GM12892 (cell line): Measurements from ENCODE around the gene COL23A1.

ENCODE experiments used
- DNase-seq: peaks from one replicate; pipeline ENCODE4 v3.0.0; 2011; ENCODE audit not compliant: insufficient read length
- FAIRE-seq: peaks from 2 replicates; lab custom pipeline; 2011; peaks lifted over from hg19 to GRCh38; lab: Jason Lieb, UNC
- POLR2A ChIP-seq: IDR thresholded peaks from 2 replicates; pipeline ENCODE4 v1.6.1; 2011; ENCODE audit warnings: low read depth, low read length, control low read depth
- POLR2AphosphoS5 ChIP-seq: IDR thresholded peaks from 2 replicates; pipeline ENCODE4 v1.6.1; 2011; ENCODE audit warnings: low read depth, low read length, control low read depth
- TAF1 ChIP-seq: IDR thresholded peaks from 2 replicates; pipeline ENCODE4 v1.6.1; 2011; ENCODE audit warnings: low read depth, mild to moderate bottlenecking, control low read depth, low read length, borderline replicate concordance

The COL23A1 gene

GRCh38 chr5:178436326-178436940 lies 153.8 kb downstream of the COL23A1 start:
- no peak for FAIRE-seq
- DNase-seq = no peak
- no peak for TF ChIP-seq POLR2AphosphoS5
- no peak for TF ChIP-seq POLR2A
- TF ChIP-seq TAF1 = no peak

DNA sequence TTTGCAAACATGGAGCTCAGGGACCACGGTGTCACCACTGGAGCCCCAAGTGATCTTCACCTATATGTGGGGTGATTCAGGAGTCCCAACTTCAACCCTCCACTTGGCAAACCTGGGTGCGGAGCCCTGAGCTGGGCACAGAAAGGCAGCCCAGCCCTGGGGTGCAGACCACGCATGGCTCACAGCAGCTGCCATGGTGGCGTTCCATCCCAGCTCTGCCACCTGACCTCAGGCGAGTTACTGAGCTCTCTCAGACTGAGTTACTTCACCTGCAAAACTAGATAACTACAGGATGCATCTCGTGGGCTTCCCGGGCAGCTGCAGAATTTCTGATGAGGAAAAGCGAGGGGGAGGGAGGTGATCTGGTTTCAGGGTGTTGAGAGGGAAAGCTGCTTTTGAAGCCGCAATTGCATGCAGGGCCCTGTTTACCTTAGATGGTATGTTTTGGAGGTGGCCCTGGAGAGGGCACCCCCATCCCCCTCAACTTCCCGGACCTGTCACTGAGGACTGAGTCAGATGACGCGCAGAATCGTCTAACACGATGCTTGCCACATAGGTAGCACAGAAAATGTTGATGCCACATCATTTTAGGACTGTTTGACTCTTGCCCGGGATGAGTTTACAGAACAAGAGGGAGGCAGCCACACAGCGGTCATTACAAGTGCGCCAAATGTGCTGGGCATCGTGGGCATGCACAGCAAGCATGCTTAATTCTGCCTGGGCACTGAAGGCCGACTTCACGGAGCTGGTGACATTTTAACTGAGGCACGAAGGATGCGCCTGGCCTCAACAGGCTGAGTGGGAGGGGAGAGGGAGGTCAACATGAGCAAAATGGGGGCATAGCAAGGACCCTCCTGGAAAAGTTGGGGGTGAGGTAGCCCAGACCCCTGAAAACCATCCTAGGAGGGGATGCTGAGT lies 154.6 kb downstream of the COL23A1 start:
- no peak for FAIRE-seq
- TF ChIP-seq TAF1 (no peak), POLR2A (no peak), POLR2AphosphoS5 (no peak)
- DNase-seq = no peak

DNA sequence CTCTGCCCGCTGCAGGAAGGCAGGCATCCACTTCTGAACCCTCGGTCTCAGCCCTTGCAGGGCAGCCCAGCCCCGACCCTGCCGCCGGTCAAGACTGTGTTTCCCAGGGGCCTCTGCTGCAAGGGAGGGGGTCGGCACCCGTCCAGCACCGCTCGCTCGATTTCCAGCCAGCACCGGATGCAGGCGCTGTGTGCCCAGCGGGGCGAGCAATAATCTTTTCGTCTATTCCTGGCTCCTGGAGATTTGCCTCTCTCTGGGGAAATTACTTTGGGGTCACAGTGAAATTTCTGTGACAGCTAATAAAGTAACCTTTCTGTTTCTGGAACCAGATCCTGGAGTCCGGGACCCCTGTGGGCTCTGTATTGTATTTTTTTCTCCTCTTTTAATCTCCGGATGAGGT lies 155.3 kb downstream of the COL23A1 start:
- no peak for FAIRE-seq

DNA sequence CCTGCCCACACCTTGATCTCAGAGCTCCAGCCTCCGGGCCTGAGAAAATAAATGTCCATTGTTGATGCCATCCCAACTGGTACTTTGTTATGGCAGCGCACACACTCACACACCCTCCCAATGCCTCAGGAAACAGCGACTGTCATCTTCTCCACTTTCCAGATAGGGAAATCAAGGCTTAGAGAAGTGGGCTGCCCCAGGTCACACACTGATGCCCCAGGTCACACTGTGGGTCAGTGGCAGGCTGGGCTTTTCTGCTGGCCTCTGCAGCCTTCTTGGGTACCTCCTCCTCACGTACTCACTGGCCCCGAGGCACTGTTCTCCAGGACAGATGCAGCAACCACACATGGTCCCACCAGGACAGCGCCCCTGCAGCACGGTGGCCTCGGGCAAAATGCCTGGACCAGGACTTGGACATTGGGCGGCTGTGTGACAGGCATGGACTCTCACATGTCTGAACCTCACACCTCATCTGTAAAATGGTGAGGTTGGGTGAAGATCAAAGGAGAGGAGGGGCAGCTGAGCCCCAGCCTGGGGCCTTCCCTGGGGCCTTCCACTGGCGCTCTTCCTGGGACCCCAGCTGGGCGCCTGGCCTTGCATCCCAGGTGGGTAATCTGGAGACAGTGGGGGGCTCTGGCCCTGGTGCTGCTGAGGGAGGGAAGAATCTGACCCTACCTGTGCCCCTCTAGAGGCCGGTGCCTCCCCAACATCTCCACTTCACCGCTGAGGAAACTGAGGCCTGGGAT lies 156.0 kb downstream of the COL23A1 start:
- no peak for DNase-seq
- FAIRE-seq = no peak
- no peak for TF ChIP-seq POLR2A
- no peak for TF ChIP-seq TAF1
- no peak for TF ChIP-seq POLR2AphosphoS5

More for the DNA sequence above, 155.3 kb downstream of the COL23A1 start:
- DNase-seq = no peak
- no peak for TF ChIP-seq TAF1
- TF ChIP-seq POLR2A = no peak
- TF ChIP-seq POLR2AphosphoS5 = no peak

GRCh38 chr5:178433273-178433775 lies 156.9 kb downstream of the COL23A1 start:
- TF ChIP-seq POLR2AphosphoS5 (no peak), POLR2A (no peak), TAF1 (no peak)
- no peak for FAIRE-seq
- no peak for DNase-seq

GRCh38 chr5:178432421-178433272 lies 157.5 kb downstream of the COL23A1 start:
- TF ChIP-seq TAF1 (no peak), POLR2A (no peak), POLR2AphosphoS5 (no peak)
- FAIRE-seq (no peak), DNase-seq (no peak)

GRCh38 chr5:178431782-178432165 lies 158.4 kb downstream of the COL23A1 start:
- FAIRE-seq (no peak), DNase-seq (no peak)
- TF ChIP-seq POLR2A (no peak), POLR2AphosphoS5 (no peak), TAF1 (no peak)

GRCh38 chr5:178431063-178431781 lies 159.0 kb downstream of the COL23A1 start:
- no peak for FAIRE-seq
- TF ChIP-seq TAF1 = no peak
- no peak for TF ChIP-seq POLR2AphosphoS5
- no peak for TF ChIP-seq POLR2A

DNA sequence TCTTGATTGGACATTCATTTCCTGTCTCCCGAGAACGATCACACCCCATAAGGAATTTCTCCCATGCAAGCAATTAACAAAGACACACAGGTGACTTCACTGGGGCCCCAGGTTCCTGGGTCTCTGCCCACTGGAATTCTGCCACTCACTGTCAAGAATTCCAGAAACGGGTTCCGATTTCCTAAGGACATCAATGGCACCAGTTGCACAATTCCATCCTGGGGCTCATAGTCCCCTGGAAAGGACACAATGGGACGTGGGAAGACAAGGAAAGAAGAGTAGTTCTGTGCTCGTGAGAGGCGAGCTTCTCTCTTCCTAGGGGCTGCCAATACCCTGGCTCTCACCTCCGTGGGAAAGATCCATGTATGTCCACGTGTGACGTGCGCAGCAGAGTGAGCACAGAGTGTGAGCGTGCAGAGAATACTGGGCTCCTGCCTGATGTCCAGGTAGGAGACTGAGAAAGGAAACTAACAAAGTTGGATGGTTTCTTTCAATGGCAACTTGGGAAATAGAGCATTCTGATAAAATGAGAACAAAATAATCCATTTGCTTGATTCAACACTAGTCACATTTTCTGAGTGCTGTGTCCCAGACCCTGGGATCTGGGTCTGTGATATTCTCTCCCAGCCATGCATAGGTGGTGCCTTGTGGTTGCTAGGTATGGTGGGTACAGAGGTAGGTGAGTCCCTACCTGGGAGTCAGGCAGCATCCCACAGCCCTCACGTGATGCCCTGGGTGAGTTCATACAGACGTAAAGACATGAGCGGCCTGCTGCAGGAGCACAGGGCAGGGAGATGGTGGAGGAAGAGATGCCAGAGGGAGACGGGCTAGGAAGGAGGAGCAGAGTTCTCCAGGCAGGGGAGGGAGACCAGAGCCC lies 159.8 kb downstream of the COL23A1 start:
- no peak for TF ChIP-seq TAF1
- no peak for DNase-seq
- no peak for FAIRE-seq

More at GRCh38 chr5:178431063-178431781, 159.0 kb downstream of the COL23A1 start:
- no peak for DNase-seq
